WTC11 (cell line): Measurements from ENCODE around the gene GSTO2.

Experiments used
- MYBL2 ChIP-seq: sonication (generic); formaldehyde crosslinking; IDR thresholded peaks from 2 replicates; pipeline ENCODE4 v1.8.1; 2023; ENCODE audit warnings: mild to moderate bottlenecking, moderate library complexity, missing genetic modification reagents
- NR2C2 ChIP-seq: sonication (generic); formaldehyde crosslinking; IDR thresholded peaks from 2 replicates; pipeline ENCODE4 v1.8.0; 2022; ENCODE audit warnings: mild to moderate bottlenecking, missing genetic modification reagents
- RELA ChIP-seq: sonication (generic); formaldehyde crosslinking; IDR thresholded peaks from 2 replicates; pipeline ENCODE4 v1.8.1; 2022; ENCODE audit warnings: missing genetic modification reagents, mild to moderate bottlenecking, borderline replicate concordance
- ZBTB21 ChIP-seq: sonication (generic); formaldehyde crosslinking; IDR thresholded peaks from 2 replicates; pipeline ENCODE4 v1.8.1; 2023; ENCODE audit warnings: mild to moderate bottlenecking, missing genetic modification reagents, borderline replicate concordance
- TF ChIP-seq, protein P1 (sequence below): sonication (generic); formaldehyde crosslinking; conservative IDR thresholded peaks from 2 replicates; pipeline ENCODE4 v1.8.1; 2022; ENCODE audit warnings: mild to moderate bottlenecking, missing genetic modification reagents
- TF ChIP-seq, protein P2 (sequence below): sonication (generic); formaldehyde crosslinking; IDR thresholded peaks from 2 replicates; pipeline ENCODE4 v1.8.0; 2022; ENCODE audit warnings: mild to moderate bottlenecking, missing genetic modification reagents
- TF ChIP-seq, protein P3 (sequence below): fragments of 200-600 bp; IDR thresholded peaks from 2 replicates; pipeline ENCODE4 v1.8.0; 2022; ENCODE audit warnings: antibody characterized with exemption

DNA sequence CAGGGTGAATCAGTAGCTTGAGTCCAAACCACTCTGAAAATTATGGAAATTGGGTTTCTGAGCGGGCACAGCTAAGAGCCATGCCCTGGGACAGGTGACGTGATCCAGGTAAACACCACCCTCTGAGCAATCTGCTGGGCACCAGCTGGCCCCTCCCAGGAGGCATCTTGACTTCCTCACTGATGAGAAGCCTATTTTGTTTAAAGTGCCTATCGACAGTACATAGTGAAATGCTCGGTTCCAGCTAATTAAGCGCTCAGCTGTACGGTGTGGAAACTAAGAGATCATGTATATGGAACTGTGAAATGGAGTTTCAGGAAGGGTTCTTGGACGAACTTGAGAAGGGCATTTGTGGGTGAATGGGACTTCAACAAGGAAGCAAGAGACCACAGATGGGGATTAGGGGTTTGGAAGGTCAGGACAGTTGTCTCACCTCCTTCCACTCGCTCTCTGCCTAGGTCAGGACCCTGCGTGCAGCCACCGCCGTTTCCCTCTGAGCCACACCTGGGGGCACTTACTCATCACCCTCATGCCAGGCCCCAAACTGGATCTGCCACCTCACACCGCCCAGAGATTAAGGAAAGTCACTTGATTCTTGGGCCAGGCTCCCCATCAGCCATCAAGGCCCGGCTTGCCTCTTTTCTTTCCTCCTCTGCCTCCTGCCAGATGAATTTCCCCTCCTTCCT, 66.1 kb downstream of the GSTO2 start:
- TF ChIP-seq, protein P1, sequence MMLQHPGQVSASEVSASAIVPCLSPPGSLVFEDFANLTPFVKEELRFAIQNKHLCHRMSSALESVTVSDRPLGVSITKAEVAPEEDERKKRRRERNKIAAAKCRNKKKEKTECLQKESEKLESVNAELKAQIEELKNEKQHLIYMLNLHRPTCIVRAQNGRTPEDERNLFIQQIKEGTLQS (CRISPR knock-in tag) = no peak
- TF ChIP-seq NR2C2 (CRISPR knock-in tag) (no peak), RELA (no peak), MYBL2 (CRISPR knock-in tag) (no peak), ZBTB21 (CRISPR knock-in tag) (no peak)
- TF ChIP-seq, protein P2, sequence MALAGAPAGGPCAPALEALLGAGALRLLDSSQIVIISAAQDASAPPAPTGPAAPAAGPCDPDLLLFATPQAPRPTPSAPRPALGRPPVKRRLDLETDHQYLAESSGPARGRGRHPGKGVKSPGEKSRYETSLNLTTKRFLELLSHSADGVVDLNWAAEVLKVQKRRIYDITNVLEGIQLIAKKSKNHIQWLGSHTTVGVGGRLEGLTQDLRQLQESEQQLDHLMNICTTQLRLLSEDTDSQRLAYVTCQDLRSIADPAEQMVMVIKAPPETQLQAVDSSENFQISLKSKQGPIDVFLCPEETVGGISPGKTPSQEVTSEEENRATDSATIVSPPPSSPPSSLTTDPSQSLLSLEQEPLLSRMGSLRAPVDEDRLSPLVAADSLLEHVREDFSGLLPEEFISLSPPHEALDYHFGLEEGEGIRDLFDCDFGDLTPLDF (CRISPR knock-in tag) = no peak
- TF ChIP-seq, protein P3, sequence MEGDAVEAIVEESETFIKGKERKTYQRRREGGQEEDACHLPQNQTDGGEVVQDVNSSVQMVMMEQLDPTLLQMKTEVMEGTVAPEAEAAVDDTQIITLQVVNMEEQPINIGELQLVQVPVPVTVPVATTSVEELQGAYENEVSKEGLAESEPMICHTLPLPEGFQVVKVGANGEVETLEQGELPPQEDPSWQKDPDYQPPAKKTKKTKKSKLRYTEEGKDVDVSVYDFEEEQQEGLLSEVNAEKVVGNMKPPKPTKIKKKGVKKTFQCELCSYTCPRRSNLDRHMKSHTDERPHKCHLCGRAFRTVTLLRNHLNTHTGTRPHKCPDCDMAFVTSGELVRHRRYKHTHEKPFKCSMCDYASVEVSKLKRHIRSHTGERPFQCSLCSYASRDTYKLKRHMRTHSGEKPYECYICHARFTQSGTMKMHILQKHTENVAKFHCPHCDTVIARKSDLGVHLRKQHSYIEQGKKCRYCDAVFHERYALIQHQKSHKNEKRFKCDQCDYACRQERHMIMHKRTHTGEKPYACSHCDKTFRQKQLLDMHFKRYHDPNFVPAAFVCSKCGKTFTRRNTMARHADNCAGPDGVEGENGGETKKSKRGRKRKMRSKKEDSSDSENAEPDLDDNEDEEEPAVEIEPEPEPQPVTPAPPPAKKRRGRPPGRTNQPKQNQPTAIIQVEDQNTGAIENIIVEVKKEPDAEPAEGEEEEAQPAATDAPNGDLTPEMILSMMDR = no peak
